ENCODE results near the gene ARHGAP42.

Gene ARHGAP42

GRCh38 chr11:100810146-100810545 is 123.1 kb downstream of the ARHGAP42 start:
- no peaks in the 10 kb centered on the region for H3K9me3 Mint-ChIP-seq
- peaks cover 10% of the 10 kb centered on the region for H3K36me3 Mint-ChIP-seq (ENCODE audit: low read depth)
- H3K27me3 Mint-ChIP-seq (ENCODE audit: low read depth), result no peaks in the 10 kb centered on the region
- H3K27ac Mint-ChIP-seq, result peak overlapping the region; percentile 73 to 79 (median 79)
- no peak overlapping the region for H3K4me3 Mint-ChIP-seq
- no peak for TF ChIP-seq CTCF (IDR thresholded peaks at IDR 0.05; ENCODE audit: unreplicated experiment in 3 of 3)
- peaks cover 20% of the 10 kb centered on the region for H3K4me1 Mint-ChIP-seq

GRCh38 chr11:100810666-100811065 is 123.6 kb downstream of the ARHGAP42 start:
- TF ChIP-seq CTCF (IDR thresholded peaks at IDR 0.05; ENCODE audit: unreplicated experiment in 3 of 3), result no peak
- H3K27ac Mint-ChIP-seq, result peak overlapping the region; percentile 73 to 79 (median 79)
- H3K9me3 Mint-ChIP-seq, result no peaks in the 10 kb centered on the region
- no peak overlapping the region for H3K4me3 Mint-ChIP-seq
- no peaks in the 10 kb centered on the region for H3K27me3 Mint-ChIP-seq (ENCODE audit: low read depth)
- H3K4me1 Mint-ChIP-seq, result peaks cover 19% of the 10 kb centered on the region
- peaks cover 13% of the 10 kb centered on the region for H3K36me3 Mint-ChIP-seq (ENCODE audit: low read depth)

- Mint-ChIP-seq H3K27ac (peak overlapping the region in 1 of 3 experiments; percentile 89), H3K36me3 (ENCODE audit: low read depth) (peaks cover 14% of the 10 kb centered on the region), H3K9me3 (no peaks in the 10 kb centered on the region), H3K4me3 (no peak overlapping the region), H3K27me3 (ENCODE audit: low read depth) (no peaks in the 10 kb centered on the region), H3K4me1 (peaks cover 13% of the 10 kb centered on the region)
- TF ChIP-seq CTCF (IDR thresholded peaks at IDR 0.05; ENCODE audit: unreplicated experiment in 3 of 3), result no peak
Observed at GRCh38 chr11:100812517-100812916, 125.4 kb downstream of the ARHGAP42 start.

GRCh38 chr11:100815787-100816330 is 128.8 kb downstream of the ARHGAP42 start:
- H3K36me3 Mint-ChIP-seq (ENCODE audit: low read depth), result peaks cover 14% of the 10 kb centered on the region
- TF ChIP-seq CTCF (IDR thresholded peaks at IDR 0.05; ENCODE audit: unreplicated experiment in 3 of 3), result no peak
- no peak overlapping the region for H3K4me3 Mint-ChIP-seq
- H3K27me3 Mint-ChIP-seq (ENCODE audit: low read depth), result no peaks in the 10 kb centered on the region
- H3K4me1 Mint-ChIP-seq, result peaks cover 1% of the 10 kb centered on the region
- H3K9me3 Mint-ChIP-seq, result no peaks in the 10 kb centered on the region
- no peak overlapping the region for H3K27ac Mint-ChIP-seq

- H3K27me3 Mint-ChIP-seq (ENCODE audit: low read depth), result no peaks in the 10 kb centered on the region
Observed at GRCh38 chr11:100816823-100817222, 129.7 kb downstream of the ARHGAP42 start.

More at GRCh38 chr11:100816823-100817222, 129.7 kb downstream of the ARHGAP42 start:
- Mint-ChIP-seq H3K36me3 (ENCODE audit: low read depth) (peaks cover 14% of the 10 kb centered on the region), H3K27ac (no peak overlapping the region), H3K9me3 (no peaks in the 10 kb centered on the region), H3K4me1 (peaks cover 11% of the 10 kb centered on the region), H3K4me3 (no peak overlapping the region)
- no peak for TF ChIP-seq CTCF (IDR thresholded peaks at IDR 0.05; ENCODE audit: unreplicated experiment in 3 of 3)

Data from nephron (organoid).